OCI-LY1 (cell line): ENCODE results near the gene CSAD.

Experiments used
- EZH2 ChIP-seq: fragments of 200-600 bp; sonication (generic), shearing (Covaris generic); IDR thresholded peaks from 2 replicates; pipeline ENCODE4 v1.8.0; 2017; ENCODE audit warnings: borderline replicate concordance, mixed run types, mild to moderate bottlenecking, antibody characterized with exemption, low read length, moderate library complexity, mixed read lengths
- TF ChIP-seq, protein P1 (sequence below): fragments of 200-600 bp; sonication (generic), shearing (Covaris generic); IDR thresholded peaks from 2 replicates; pipeline ENCODE4 v1.5.1; 2017; ENCODE audit warnings: mild to moderate bottlenecking, antibody characterized with exemption, low read length, moderate library complexity, mixed read lengths

GRCh38 chr12:53223389-53224060 lies 42.8 kb upstream of the CSAD start:
- no peak for TF ChIP-seq EZH2
- TF ChIP-seq, protein P1, sequence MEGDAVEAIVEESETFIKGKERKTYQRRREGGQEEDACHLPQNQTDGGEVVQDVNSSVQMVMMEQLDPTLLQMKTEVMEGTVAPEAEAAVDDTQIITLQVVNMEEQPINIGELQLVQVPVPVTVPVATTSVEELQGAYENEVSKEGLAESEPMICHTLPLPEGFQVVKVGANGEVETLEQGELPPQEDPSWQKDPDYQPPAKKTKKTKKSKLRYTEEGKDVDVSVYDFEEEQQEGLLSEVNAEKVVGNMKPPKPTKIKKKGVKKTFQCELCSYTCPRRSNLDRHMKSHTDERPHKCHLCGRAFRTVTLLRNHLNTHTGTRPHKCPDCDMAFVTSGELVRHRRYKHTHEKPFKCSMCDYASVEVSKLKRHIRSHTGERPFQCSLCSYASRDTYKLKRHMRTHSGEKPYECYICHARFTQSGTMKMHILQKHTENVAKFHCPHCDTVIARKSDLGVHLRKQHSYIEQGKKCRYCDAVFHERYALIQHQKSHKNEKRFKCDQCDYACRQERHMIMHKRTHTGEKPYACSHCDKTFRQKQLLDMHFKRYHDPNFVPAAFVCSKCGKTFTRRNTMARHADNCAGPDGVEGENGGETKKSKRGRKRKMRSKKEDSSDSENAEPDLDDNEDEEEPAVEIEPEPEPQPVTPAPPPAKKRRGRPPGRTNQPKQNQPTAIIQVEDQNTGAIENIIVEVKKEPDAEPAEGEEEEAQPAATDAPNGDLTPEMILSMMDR, result no peak
